Prostate gland (tissue), 2 donors: ENCODE measurements around the gene DMD. TPM values are rescaled to one million over a fixed set of nuclear protein-coding genes. Genes with fewer than 3 reads are reported as not detected.
"Not testable (repeated sequence)": the region's sequence is repeated elsewhere in the genome, so short reads cannot be mapped to it uniquely, and the experiment has no call there.

ENCODE experiments used
- DNase-seq: peaks from one replicate; pipeline ENCODE4 v3.0.0-alpha.2; 2019; ENCODE audit warnings: low spot score
- H3K27ac ChIP-seq, 2 donors: fragments of 200-600 bp; sonication (generic); 2 replicates each; pipeline ENCODE4 v1.5.1; 2017 to 2019
- H3K27me3 ChIP-seq: fragments of 200-600 bp; sonication (generic); replicated peaks from 2 replicates; pipeline ENCODE4 v1.5.1; 2019; ENCODE audit not compliant: insufficient read depth
- H3K36me3 ChIP-seq, 2 donors: fragments of 200-600 bp; sonication (generic); 1 replicate in 1 of 2; 2 replicates in 1 of 2; pipeline versions ENCODE4 v1.5.1 to v1.8.1; 2017 to 2019
- H3K4me1 ChIP-seq: fragments of 200-600 bp; sonication (generic); replicated peaks from 2 replicates; pipeline ENCODE4 v1.5.1; 2019
- H3K4me3 ChIP-seq, 2 donors: fragments of 200-600 bp; sonication (generic); 2 replicates each; pipeline ENCODE4 v1.5.1; 2017 to 2019
- H3K9me3 ChIP-seq: fragments of 200-600 bp; sonication (generic); 2 replicates; pipeline ENCODE4 v1.5.1; 2017
- POLR2A ChIP-seq: fragments of 450-650 bp; IDR thresholded peaks from one replicate; pipeline ENCODE4 v1.6.1; 2016; ENCODE audit warnings: antibody characterized with exemption, mild to moderate bottlenecking
- POLR2AphosphoS5 ChIP-seq: sonication (generic); formaldehyde crosslinking; IDR thresholded peaks from one replicate; pipeline ENCODE4 v1.6.1; 2017; ENCODE audit warnings: antibody characterized with exemption
- WGBS: methylation state at CpG from one replicate; pipeline ENCODE4 v1.1.5; 2018; 5-methylcytosine and 5-hydroxymethylcytosine counted together
- intact Hi-C: fragments of 100-400 bp; cut with DNase I; formaldehyde crosslinking; loops from one replicate; pipeline ENCODE4 v1.14.2; 2022
- total RNA-seq, 2 donors: library from RNA; depleted of rRNA; stranded (reverse); fragments of >200 nt; gene quantifications; one replicate each; pipeline ENCODE4 v1.1.0, GENCODE V29; 2016
- TF ChIP-seq, protein P1 (sequence below), 4 experiments: fragments of 200-600 bp in 2 of 4; fragments of 450-650 bp in 2 of 4; sonication (generic) in 2 of 4; IDR thresholded peaks; 1 replicate in 3 of 4; 2 replicates in 1 of 4; pipeline ENCODE4 v1.5.1; 2016 to 2019; ENCODE audit warnings: antibody characterized with exemption in 4 of 4, mild to moderate bottlenecking in 2 of 4, moderate library complexity in 2 of 4

DMD gene
- total RNA-seq, 2 donors from 2014 or later: 17.6 to 34.8 TPM

DNA sequence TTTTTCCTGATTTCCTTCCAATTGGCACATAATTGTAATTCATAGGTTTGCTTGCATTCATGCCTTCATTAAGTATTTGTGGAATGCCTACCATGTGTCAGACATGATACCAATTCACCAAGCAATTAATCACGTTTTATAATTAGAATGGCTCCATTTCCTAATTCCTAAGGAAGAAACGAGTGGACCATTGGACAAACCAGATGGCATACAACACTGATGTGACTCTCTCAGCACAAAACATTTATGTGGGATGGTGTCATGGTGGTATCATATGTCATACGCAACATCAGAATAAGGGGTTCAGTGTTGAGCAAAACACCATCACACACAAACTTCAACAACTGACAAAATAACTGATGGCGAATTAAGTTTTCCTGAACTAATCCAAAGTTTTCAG is 502.8 kb downstream of the DMD start:
- Histone ChIP-seq H3K27me3 (no peaks in the 10 kb centered on the region), H3K9me3 (no peaks in the 10 kb centered on the region), H3K4me3 (no peak overlapping the region), H3K4me1 (no peaks in the 10 kb centered on the region), H3K36me3 (no peaks in the 10 kb centered on the region), H3K27ac (no peak overlapping the region)
- no peak for DNase-seq
- 91% methylated on average over 4 of the region's 4 CpGs for WGBS
- TF ChIP-seq POLR2A (no peak), POLR2AphosphoS5 (no peak)
- TF ChIP-seq, protein P1, sequence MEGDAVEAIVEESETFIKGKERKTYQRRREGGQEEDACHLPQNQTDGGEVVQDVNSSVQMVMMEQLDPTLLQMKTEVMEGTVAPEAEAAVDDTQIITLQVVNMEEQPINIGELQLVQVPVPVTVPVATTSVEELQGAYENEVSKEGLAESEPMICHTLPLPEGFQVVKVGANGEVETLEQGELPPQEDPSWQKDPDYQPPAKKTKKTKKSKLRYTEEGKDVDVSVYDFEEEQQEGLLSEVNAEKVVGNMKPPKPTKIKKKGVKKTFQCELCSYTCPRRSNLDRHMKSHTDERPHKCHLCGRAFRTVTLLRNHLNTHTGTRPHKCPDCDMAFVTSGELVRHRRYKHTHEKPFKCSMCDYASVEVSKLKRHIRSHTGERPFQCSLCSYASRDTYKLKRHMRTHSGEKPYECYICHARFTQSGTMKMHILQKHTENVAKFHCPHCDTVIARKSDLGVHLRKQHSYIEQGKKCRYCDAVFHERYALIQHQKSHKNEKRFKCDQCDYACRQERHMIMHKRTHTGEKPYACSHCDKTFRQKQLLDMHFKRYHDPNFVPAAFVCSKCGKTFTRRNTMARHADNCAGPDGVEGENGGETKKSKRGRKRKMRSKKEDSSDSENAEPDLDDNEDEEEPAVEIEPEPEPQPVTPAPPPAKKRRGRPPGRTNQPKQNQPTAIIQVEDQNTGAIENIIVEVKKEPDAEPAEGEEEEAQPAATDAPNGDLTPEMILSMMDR (IDR thresholded peaks at IDR 0.05): no peak
- intact Hi-C loops: no loop called here

DNA sequence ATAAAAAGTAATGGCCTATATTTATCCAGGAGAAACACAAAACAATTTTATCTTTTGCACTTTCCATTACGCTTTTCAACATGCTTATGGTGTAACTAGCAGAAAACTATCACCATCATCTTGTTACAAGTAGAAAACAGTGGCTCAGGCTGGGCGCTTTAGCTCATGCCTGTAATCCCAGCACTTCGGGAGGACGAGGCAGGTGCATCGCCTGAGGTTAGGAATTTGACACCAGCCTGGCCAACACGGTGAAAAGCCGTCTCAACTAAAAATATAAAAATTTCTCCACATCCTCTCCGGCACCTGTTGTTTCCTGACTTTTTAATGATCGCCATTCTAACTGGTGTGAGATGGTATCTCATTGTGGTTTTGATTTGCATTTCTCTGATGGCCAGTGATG is 506.0 kb downstream of the DMD start:
- H3K36me3 ChIP-seq, H3K4me3 ChIP-seq, intact Hi-C loops, DNase-seq, H3K4me1 ChIP-seq, H3K9me3 ChIP-seq, H3K27me3 ChIP-seq, H3K27ac ChIP-seq: not testable (repeated sequence)
- 83% methylated on average over 9 of the region's 9 CpGs for WGBS

DNA sequence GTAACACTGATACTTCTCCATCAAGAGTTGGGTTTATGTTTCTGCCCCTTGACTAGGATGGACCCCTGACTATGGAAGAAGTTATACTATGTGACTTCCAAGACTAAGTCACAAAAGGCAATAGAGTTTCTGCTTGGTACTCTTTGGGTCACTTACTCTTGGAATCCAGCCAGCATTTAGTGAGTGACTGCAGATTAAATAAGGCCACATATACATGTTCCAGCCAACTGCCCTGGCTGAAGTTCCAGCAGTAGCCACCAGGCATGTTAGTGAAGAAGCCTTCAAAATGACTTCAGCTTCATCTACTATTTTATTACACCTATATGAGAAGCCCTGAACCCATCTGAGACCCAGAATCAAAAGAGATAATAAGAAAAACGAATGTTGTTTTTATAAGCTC is 524.0 kb downstream of the DMD start:
- intact Hi-C loops: no loop called here
- Histone ChIP-seq H3K4me3 (no peak overlapping the region), H3K36me3 (no peaks in the 10 kb centered on the region), H3K27me3 (no peaks in the 10 kb centered on the region), H3K9me3 (no peaks in the 10 kb centered on the region), H3K27ac (no peak overlapping the region), H3K4me1 (no peaks in the 10 kb centered on the region)
- TF ChIP-seq, protein P1 (IDR thresholded peaks at IDR 0.05): no peak
- TF ChIP-seq POLR2AphosphoS5 (no peak), POLR2A (no peak)
- DNase-seq: no peak
- WGBS: 83% methylated on average over 1 of the region's 1 CpG

DNA sequence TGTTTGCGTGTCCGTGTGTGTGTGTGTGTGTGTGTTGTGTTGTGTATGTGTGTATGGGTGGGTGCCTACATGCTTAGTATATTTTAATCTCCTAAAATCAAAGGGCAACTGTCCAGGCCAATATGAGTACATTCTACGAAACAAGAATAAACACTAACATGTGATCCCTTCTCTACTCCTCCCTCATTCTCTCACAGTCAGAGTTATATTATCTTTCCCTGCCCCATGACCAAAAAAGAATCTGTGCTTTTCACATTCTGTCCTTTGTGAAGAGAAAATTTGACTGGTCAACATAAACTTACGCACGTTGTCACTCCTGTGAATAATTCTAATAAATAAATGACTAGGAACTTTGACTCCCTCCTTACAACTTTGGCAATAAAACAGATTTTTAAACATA is 532.9 kb downstream of the DMD start:
- DNase-seq: no peak
- Histone ChIP-seq H3K4me3 (no peak overlapping the region), H3K27ac (no peak overlapping the region), H3K4me1 (no peaks in the 10 kb centered on the region), H3K36me3 (no peaks in the 10 kb centered on the region), H3K27me3 (no peaks in the 10 kb centered on the region), H3K9me3 (no peaks in the 10 kb centered on the region)
- TF ChIP-seq, protein P1 (IDR thresholded peaks at IDR 0.05): no peak
- TF ChIP-seq POLR2A (no peak), POLR2AphosphoS5 (no peak)
- intact Hi-C loops: no loop called here
- WGBS: 85% methylated on average over 5 of the region's 5 CpGs

GRCh38 chrX:32673193-32673592 is 538.2 kb downstream of the DMD start:
- Histone ChIP-seq H3K9me3 (no peaks in the 10 kb centered on the region), H3K27ac (no peak overlapping the region), H3K4me3 (no peak overlapping the region), H3K36me3 (no peaks in the 10 kb centered on the region), H3K4me1 (no peaks in the 10 kb centered on the region), H3K27me3 (no peaks in the 10 kb centered on the region)
- intact Hi-C loops: no loop called here
- WGBS: 48% methylated on average over 4 of the region's 4 CpGs
- no peak for TF ChIP-seq POLR2AphosphoS5
- TF ChIP-seq POLR2A: no peak
- TF ChIP-seq, protein P1 (IDR thresholded peaks at IDR 0.05): no peak
- no peak for DNase-seq

- Histone ChIP-seq H3K9me3 (no peaks in the 10 kb centered on the region), H3K4me3 (no peak overlapping the region), H3K27ac (no peak overlapping the region), H3K36me3 (no peaks in the 10 kb centered on the region), H3K27me3 (no peaks in the 10 kb centered on the region), H3K4me1 (no peaks in the 10 kb centered on the region)
- intact Hi-C loops: no loop called here
- TF ChIP-seq POLR2A: no peak
- TF ChIP-seq, protein P1 (IDR thresholded peaks at IDR 0.05): no peak
- no peak for TF ChIP-seq POLR2AphosphoS5
- DNase-seq: no peak
- WGBS: 33% methylated on average over 2 of the region's 2 CpGs
These were observed 548.8 kb downstream of the DMD start for GRCh38 chrX:32662516-32662915.
